ENCODE results near the gene CCDC74A.

GRCh38 chr2:131543385-131543891 is 15.8 kb downstream of the CCDC74A start:
- no peak for TF ChIP-seq EZH2 (IDR thresholded peaks at IDR 0.05; ENCODE audit: low read depth)
- TF ChIP-seq CTCF (conservative IDR thresholded peaks at IDR 0.05), result no peak
